Amygdala (tissue), 56 donors: ENCODE data around the gene GNG3.
A peak's percentile ranks its signal among the peaks of the same experiment; 100 is the strongest.
"Not testable (repeated sequence)": the region's sequence is repeated elsewhere in the genome, so short reads cannot be mapped to it uniquely, and the experiment has no call there.

Experiments used
- DNase-seq, 56 donors: peaks; one replicate each; lab custom pipeline; 2025; lab: John Stamatoyannopoulos, UW

GNG3 gene

DNA sequence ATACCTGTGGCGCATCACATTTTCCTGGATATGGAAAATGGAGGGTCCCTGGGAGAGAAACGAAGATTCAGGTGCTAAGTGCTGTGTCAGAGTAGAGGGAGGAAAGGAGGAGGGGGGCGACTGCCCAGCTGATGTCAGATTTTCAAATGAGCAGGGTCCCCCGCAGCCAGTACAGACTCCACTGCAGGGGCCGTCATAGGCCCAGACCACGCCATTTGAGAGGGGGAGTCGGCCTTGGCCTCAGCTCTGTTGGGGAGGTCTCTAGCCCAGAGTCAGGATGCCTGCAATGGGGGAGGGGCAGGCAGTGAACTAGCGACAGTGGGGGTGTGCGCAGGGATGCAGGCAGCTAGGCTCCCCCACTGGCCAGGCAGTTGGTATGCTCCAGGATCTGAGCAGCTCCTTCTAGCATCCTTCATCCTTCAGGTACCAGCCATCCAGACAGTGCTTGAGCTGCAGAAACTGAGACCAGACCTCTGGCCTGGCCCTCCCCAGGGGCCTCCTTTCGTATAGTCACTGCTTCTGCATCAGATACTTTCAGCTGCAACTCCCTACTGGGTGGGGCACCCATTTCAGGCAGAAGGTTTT, at the start of gene GNG3, which contains the start of gene BSCL2:
TSS of gene GNG3 (plus strand) at position 400 of the 585 bp plus-strand sequence. CDS start 620 bp downstream, outside the sequence.
TSS of gene BSCL2 (minus strand) at position 148 of the 585 bp plus-strand sequence. CDS start 229 bp downstream, outside the sequence.
- peak in 53 of 56 donors; percentile 16 to 93 (median 75) for DNase-seq

DNA sequence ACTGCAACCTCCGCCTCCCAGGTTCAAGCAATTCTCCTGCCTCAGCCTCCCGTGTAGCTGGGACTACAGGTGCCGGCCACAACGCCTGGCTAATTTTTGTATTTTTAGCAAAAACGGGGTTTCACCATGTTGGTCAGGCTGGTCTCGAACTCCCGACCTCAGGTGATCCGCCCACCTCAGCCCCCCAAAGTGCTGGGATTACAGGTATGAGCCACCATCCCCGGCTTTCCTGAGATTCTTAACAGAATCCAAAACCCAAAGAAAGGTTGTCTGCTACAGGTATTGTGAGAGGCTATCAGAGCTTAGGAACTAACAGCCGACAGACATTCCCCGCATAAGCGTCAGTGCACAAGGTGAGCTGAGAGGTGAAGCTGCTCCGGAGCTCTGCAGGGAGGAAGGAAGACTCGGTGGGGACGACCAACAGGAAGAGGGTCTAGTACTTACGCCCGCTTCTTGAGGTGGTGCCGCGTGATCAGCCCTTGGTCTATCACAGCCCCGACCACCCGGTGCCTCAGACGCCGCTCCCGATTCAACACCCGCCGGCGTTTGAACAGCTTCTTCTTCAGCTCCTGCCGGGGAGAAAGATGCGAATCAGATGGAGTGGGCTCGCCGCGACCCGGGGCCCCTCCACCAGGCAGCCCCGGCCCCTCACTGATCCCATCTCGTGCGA, 42.9 kb upstream of the GNG3 start:
- DNase-seq = peak in 9 of 56 donors; percentile 40 to 72 (median 57)

DNA sequence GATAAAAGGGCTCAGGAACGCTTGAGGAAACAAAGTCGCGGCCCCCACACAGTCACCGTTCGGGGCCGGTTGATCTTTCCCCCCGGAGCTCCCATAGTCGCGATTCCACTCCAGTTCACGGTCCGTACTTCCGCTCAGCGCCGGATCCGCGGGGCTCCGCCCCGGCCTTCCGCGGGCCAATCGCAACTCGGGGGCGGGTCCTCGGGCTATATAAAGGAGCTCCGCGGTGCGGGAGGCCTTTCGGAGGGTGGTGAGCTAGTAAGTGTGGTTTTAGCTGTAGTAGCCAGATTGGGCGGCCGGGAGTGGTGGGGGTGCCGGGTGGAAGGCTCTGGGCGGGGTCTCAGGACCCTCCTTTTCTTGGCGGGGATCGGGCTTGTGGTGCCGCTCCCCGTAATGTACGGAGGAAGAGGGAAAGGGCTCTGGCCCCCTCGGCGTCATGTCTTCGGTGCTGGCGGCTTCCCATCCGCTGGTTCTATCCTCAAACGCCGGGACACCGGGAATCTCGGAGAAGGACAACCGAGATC, 42.3 kb upstream of the GNG3 start, which contains the start of the genes C11orf98 and CSKMT:
TSS of gene C11orf98 (minus strand) at position 136 of the 524 bp plus-strand sequence. CDS start at position 95, 41 bp downstream.
TSS of gene CSKMT (plus strand) at position 238 of the 524 bp plus-strand sequence. CDS start 568 bp downstream, outside the sequence.
- peak; percentile 21 to 97 (median 92) for DNase-seq

DNA sequence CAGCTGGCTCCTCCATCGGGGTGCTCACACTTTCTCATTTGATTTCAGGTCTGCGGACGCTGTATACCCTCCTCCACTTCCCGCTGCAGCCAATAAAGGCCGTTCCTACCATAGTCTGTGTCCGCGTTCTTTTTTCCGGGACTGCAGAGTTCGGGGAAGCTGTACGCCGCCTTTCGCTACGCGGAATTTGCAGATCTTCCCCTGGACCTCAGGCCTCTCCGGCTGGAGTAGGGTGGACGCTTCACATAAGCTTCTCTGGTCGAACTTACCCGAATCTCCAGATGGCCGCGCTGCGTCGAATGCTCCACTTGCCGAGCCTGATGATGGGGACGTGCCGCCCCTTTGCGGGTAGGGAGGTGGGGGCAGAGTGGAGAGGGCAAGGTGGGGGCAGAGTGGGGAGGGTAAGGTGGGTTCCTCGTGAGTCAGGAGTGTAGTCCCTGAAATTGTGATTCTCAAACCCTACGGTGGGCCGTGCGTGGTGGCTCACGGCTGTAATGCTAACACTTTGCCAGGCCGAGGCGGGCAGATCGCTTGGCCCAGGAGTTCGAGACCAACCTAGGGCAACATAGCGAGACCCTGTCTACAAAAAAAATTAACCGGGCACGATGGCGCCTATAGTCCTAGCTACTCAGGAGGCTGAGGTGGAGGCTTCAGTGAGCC, 41.7 kb upstream of the GNG3 start:
- peak in 26 of 56 donors; percentile 20 to 71 (median 53) for DNase-seq

DNA sequence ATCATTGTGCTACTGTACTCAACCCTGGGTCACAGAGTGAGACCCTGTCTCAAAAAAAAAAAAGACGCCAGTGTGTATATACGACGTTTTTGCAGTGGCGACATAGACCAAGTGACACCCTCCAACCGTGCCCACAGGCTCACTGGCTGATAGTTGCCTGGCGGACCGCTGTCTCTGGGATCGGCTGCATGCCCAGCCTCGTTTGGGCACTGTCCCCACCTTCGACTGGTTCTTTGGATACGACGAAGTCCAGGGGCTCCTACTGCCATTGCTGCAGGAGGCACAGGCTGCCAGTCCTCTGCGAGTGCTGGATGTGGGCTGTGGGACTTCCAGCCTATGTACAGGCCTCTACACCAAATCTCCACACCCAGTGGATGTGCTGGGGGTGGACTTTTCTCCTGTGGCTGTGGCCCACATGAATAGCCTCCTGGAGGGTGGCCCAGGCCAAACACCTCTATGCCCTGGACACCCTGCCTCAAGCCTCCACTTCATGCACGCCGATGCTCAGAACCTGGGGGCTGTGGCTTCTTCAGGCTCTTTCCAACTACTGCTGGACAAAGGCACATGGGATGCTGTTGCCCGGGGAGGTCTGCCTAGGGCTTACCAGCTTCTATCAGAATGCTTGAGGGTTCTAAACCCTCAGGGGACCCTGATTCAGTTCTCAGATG, 41.1 kb upstream of the GNG3 start:
- no peak for DNase-seq

DNA sequence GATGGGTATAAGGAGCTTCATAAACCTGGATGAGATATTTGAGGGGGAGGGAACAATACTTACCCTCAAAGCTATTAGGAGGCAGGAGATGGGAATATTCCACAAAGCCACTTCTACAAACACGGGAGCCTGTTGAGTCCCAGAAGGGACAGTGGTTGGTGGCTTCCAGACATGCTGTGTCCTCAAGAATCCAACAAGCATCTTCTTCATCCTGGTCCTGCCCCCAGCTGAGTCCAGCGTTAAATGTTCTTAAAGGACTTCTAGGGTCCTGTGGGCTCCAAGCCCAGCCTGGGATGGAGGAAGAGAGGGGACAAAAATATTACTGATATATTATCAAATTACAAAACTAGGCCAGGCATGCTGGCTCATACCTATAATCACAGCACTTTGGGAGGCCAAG, 40.0 kb upstream of the GNG3 start:
- DNase-seq = no peak

DNA sequence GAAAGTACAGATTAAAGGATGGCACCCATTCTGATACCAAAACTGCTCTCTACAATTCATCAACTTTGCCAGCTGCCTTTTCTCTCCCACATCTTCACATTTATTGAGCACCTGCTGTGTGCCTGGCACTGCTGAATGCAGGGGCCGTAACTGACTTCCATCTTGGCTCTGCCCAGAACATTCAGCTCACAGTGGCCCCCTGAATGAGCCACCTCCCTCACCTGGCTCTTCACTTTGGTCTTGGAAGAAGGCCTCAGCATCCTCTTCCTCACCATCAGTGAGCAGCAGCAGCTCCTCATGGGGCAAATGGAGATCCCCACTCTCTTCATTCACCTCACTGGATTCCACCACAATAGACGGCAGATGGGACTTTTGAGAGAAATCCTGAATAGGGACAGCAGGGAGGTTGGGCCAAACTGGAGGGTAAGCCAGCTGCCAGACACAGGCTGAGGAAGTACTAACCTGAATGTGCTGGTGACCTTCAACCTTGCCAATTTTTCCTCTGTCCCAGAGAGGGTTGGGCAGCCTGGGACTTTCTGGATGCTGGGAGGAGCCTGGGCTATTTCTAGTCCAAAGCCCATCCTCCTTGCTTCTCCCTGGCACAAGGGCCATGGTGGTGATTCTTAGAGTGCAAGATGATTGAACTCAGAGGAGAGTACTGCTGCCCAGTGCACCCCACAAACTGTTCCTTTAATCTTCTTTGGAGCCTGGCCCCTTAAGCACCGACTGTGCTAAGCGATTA, 37.9 kb upstream of the GNG3 start:
- no peak for DNase-seq

DNA sequence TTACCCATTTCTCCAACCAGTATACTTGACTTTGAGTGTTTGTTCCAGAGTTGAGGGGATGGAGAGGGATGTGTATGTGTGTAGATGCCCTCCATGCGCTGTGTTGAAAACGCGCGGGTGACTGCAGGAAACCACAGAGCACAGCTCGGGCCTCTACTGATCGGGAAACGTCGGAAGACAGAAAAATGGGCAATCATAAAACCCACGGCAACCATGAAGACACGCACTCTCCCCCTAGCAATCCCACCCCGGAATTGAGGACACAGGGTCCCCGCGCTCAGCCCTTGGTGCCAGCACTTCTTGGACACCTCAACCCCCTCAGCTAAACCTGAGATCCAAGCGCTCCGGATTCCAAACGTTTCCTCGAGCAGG, 36.3 kb upstream of the GNG3 start:
- DNase-seq = no peak

DNA sequence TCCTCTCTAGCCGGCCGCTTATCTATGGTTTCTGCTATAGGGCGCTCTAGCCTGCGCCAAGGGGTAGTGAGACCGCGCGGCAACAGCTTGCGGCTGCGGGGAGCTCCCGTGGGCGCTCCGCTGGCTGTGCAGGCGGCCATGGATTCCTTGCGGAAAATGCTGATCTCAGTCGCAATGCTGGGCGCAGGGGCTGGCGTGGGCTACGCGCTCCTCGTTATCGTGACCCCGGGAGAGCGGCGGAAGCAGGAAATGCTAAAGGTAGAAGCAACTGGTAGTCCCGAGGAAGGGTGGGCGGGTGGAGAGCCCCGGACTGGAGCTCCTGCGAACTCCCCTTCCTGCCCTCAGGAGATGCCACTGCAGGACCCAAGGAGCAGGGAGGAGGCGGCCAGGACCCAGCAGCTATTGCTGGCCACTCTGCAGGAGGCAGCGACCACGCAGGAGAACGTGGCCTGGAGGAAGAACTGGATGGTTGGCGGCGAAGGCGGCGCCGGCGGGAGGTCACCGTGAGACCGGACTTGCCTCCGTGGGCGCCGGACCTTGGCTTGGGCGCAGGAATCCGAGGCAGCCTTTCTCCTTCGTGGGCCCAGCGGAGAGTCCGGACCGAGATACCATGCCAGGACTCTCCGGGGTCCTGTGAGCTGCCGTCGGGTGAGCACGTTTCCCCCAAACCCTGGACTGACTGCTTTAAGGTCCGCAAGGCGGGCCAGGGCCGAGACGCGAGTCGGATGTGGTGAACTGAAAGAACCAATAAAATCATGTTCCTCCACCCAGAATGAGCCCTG, 35.7 kb upstream of the GNG3 start, which contains the start of the genes LBHD1 and UQCC3:
TSS of gene LBHD1 (minus strand) at position 660 of the 782 bp plus-strand sequence. CDS start 2,236 bp downstream, outside the sequence.
TSS of gene UQCC3 (plus strand) at position 66 of the 782 bp plus-strand sequence. CDS start at position 139, 73 bp downstream.
- peak in 55 of 56 donors; percentile 27 to 88 (median 72) for DNase-seq

DNA sequence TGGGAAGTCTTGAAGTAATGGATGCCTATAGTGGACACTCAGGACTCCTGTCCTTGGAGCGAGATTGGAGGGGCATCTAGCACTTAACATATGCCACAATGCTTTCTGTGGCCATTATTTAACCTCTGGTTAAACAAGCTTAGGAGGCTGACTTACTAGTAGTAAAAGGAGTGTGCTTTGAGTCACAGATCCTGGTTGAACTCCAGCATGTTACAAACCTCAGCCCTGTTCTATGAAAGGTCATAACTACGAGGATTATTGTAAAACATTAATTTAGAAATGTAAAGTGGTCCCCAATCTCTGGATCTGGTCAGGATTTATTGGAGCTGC, 34.3 kb upstream of the GNG3 start:
- DNase-seq = no peak

DNA sequence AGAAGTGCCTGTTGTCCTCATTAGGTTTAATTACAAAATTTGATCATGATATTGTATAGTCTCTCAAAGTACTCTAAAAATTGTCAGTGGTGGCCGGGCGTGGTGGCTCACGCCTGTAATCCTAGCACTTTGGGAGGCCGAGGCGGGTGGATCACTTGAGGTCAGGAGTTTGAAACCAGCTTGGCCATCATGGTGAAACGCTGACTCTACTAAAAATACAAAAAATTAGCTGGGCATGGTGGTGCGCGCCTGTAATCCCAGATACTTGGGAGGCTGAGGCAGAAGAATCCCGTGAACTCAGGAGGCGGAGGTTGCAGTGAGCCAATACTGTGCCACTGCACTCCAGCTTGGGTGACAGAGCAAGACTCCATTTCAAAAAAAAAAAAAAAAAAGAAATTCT, 32.1 kb upstream of the GNG3 start:
- not testable (repeated sequence) for DNase-seq

DNA sequence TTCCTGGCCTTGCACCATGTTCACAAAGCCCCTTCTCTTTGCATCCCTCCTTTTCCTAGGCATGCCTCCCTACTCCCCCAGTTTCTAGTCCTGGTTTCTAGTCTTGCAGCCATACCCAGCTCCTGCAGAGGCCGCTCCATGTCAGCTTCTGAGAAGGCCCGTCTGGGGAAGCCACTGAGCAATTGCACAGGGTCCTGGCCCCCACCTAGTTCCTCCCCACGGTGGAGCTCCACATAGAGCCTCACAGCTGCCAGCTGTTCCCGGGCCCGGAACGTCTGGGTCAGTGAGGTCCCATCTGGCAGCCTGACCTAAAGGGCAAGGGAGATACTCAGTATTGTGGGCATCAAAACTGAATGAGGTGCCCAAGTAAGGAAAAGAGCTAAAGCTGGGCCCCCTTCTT, 30.8 kb upstream of the GNG3 start:
- DNase-seq = no peak

DNA sequence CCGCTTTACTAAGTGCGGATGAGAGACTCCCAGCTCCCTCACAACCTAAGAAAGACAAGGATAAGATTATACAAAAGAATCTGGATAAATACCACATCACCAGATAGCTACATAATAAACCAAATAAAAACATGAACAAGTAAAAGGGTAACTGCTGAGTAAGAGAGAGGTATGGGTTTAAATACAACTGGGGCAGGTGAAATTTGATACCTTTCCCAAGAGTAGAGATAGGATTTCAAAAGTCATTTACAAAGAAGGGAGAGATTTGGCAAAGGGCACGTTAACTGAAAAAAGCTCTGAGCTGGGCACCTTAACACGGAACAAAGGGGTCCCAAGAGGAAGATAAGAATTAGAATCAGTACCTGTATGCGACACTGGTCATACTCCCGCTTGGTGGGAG, 30.3 kb upstream of the GNG3 start:
- no peak for DNase-seq

DNA sequence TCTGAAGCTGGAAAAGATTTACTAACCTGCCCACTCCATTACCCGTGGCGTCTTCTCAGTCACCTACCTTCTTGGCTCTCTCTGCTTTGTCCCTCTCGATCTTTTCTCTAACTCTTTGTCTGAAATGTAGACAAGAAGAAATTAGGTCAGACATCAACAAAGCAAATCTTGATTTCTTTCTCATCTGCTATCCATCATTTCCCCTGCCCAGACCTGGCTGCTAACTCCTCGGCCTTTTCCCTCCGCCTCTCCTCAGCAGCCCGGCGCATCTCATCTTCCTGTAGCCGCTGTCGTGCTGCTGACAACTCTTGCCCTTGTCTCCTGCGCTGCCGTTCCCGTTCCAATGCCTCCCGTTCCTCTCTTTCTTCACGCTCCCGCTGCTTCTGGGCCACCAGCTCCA, 29.8 kb upstream of the GNG3 start:
- DNase-seq = no peak

DNA sequence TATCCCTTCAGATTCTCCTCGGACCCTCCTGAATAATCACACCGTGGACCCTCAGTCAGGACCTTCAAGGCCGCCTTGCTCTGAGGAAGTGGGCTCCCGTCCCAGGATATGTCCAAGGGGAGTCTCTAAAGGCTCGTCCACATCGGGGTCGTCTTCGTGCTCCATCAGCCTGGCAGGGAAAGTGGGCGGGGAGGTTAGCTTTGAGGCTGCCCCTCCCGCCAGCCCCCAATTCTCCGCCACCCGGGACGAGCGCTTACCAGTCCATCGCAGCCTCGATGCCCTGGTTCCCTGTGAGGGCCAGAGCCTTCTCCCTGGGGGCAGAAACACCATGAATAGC, 29.1 kb upstream of the GNG3 start:
- DNase-seq = no peak

DNA sequence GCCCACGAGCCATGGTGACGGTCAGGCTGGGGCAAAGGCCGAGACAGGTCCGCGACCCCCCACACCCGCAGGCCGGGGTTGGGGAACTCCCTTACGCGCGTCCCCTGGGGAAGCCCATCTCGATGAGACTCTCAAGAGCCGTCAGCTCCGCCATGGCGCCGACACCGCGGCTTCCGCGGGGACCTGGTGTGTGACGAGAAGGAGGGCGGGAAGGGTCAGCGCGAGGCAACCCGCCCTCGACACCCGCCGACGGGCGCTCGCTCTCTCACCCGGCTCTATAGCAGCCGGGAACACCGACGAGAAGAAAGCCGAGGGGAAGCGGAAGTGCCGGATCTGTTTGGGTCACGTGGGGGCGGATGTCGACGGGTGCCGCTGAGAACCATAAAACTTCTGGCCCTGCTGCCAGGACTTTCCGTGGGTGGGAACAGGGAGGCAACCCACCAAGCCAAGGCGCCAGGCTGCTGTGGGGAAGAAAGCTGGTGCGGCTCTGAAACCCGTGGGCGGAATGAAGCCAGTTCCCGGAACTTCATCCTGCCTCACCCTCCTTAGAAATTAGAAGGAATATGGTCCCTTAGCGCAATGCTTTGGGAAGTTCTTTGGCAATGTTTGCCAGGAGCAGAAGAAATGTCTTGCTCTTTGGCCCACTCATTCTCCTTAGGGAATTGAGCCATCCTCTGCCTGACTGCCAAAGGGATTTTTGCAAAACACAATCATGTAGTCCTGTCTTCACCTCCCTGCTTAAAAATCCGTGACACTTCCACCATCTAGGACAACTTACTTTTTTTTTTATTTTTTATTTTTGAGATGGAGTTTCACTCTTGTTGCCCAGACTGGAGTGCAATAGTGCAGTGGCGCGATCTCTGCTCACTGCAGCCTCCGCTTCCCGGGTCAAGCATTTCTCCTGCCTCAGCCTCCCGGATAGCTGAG, 28.4 kb upstream of the GNG3 start, which contains the start of gene UBXN1:
TSS of gene UBXN1 (minus strand) at position 304 of the 927 bp plus-strand sequence. CDS start at position 154, 150 bp downstream.
- peak; percentile 22 to 91 (median 80) for DNase-seq

DNA sequence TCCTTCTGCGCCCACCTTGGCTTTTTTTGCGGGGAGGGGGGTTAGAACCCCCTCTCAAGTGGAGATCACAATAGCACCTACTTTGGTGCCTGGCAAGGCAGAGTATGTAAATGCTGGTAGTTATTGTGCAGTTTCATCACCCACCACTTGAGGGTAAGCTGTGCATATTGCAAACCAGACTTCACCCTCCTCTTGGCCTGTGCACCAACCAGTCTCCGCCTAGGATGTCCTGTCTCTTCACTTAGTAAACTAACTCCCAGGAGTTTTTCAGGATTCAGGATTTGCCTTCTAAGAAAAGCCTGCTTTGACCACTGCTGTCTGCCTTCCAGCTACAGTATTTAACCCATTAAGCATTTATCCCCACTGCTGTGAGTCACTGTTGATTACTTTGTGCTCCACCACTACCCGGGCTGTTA, 26.6 kb upstream of the GNG3 start:
- DNase-seq = peak in 4 of 56 donors; percentile 7 to 12 (median 8)

DNA sequence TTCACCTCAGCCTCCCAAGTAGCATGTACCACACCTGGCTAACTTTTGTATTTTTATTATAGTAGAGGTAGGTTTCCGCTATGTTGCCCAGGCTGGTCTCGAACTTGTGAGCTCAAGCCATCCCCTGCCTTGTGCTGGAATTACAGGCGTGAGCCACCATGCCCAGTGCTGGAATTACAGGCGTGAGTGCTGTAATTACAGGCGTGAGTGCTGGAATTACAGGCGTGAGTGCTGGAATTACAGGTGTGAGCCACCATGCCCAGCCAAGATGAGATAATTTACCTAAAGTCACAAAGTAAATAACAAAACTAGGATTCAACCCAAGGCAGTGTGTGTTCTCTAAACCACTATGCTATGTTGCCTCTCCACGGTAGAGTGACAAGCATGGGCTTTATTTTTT, 25.0 kb upstream of the GNG3 start:
- no peak for DNase-seq
